Panc1 (cell line): ENCODE measurements around the gene CYP1A2. TPM values are rescaled to one million over a fixed set of nuclear protein-coding genes. Genes with fewer than 3 reads are reported as not detected.

Experiments used
- ATAC-seq: fragments of 200-7000 bp; cut with Tn5 transposase; 2 replicates; pipeline ENCODE4 v1.9.1; 2020; ENCODE audit warnings: mild to moderate bottlenecking, moderate library complexity
- BruUV-seq: library from RNA; stranded (reverse); fragments of 400-500 nt; replicated peaks from 2 replicates; lab custom pipeline; 2021; lab: Mats Ljungman, UMichigan
- CTCF ChIA-PET: fragments of 300-600 bp; sonication (Branson Sonifier 250); formaldehyde crosslinking; loops from one replicate; lab custom pipeline; 2022; ENCODE audit warnings: antibody characterized with exemption; lab: Charles Lee
- POLR2A ChIA-PET: fragments of 300-600 bp; sonication (Branson Sonifier 250); formaldehyde crosslinking; loops from one replicate; lab custom pipeline; 2022; ENCODE audit warnings: antibody characterized with exemption; lab: Charles Lee
- DNase-seq: peaks from one replicate; pipeline ENCODE4 v3.0.0-alpha.2; 2010; ENCODE audit warnings: low read depth, low spot score
- H3K27ac ChIP-seq: 2 replicates; pipeline ENCODE4 v1.5.1; 2011; ENCODE audit warnings: mild to moderate bottlenecking, low read length, inconsistent platforms
- H3K27me3 ChIP-seq: fragments of 200-500 bp; sonication (Bioruptor generic); 2 replicates; pipeline ENCODE4 v1.6.0; 2014; ENCODE audit warnings: low read length, inconsistent platforms; ENCODE audit not compliant: control insufficient read depth, insufficient read depth
- H3K36me3 ChIP-seq: fragments of 200-500 bp; sonication (Bioruptor generic); 2 replicates; pipeline ENCODE4 v1.5.1; 2014; ENCODE audit warnings: inconsistent platforms, mild to moderate bottlenecking, low read length, moderate library complexity; ENCODE audit not compliant: control insufficient read depth, insufficient read depth
- H3K4me1 ChIP-seq: 2 replicates; pipeline ENCODE4 v1.5.1; 2011; ENCODE audit warnings: inconsistent platforms, mild to moderate bottlenecking, low read length, moderate library complexity; ENCODE audit not compliant: control insufficient read depth, insufficient read depth
- H3K4me3 ChIP-seq, 2 experiments: 2 replicates each; pipeline ENCODE4 v1.5.1; 2011 to 2012; ENCODE audit warnings: low read depth in 2 of 2, low read length in 2 of 2, mild to moderate bottlenecking in 2 of 2, inconsistent platforms in 1 of 2, moderate library complexity in 1 of 2
- H3K9me3 ChIP-seq: fragments of 200-500 bp; sonication (Bioruptor generic); 2 replicates; pipeline ENCODE4 v1.5.1; 2014; ENCODE audit warnings: low read depth, mild to moderate bottlenecking, inconsistent platforms, low read length, moderate library complexity; ENCODE audit not compliant: control insufficient read depth, insufficient read depth
- CTCF ChIP-seq: fragments of 450-650 bp; IDR thresholded peaks from 2 replicates; pipeline ENCODE4 v1.5.1; 2017; ENCODE audit warnings: mild to moderate bottlenecking
- POLR2AphosphoS5 ChIP-seq: IDR thresholded peaks from 2 replicates; pipeline ENCODE4 v1.6.1; 2012; ENCODE audit warnings: mild to moderate bottlenecking, low read depth, low read length, moderate library complexity
- SIN3A ChIP-seq: IDR thresholded peaks from 2 replicates; pipeline ENCODE4 v1.6.1; 2012; ENCODE audit warnings: low read depth, mild to moderate bottlenecking, low read length, moderate library complexity, borderline replicate concordance; ENCODE audit not compliant: insufficient read depth
- TCF7L2 ChIP-seq: IDR thresholded peaks from 2 replicates; pipeline ENCODE4 v1.6.1; 2011; ENCODE audit warnings: mild to moderate bottlenecking, low read depth, low read length, inconsistent platforms
- in situ Hi-C: cut with HindIII; loops from 2 replicates; pipeline ENCODE4 v1.10.0; 2016; ENCODE audit warnings: low sequenced_read_pairs, low pct_unique_long_range_greater_than_20kb
- intact Hi-C: fragments of 100-400 bp; cut with micrococcal nuclease; formaldehyde crosslinking; loops from one replicate; pipeline ENCODE4 v1.10.0; 2022; ENCODE audit not compliant: unreplicated experiment
- total RNA-seq: library from RNA; stranded (reverse); gene quantifications from one replicate; pipeline ENCODE4 v1.2.1, GENCODE V29; 2021; ENCODE audit not compliant: unreplicated experiment
- TF ChIP-seq, protein P1 (sequence below), 2 experiments: IDR thresholded peaks; 2 replicates each; pipeline ENCODE4 v1.6.1; 2011 to 2012; ENCODE audit warnings: low read depth in 2 of 2, control low read depth in 1 of 2, low read length in 1 of 2, mild to moderate bottlenecking in 1 of 2, moderate library complexity in 1 of 2; ENCODE audit not compliant: insufficient read depth in 1 of 2

The CYP1A2 gene
- total RNA-seq, 1 experiment from 2014 or later, result not detected

- Histone ChIP-seq H3K27me3 (peaks cover 2% of the 10 kb centered on the region; the same call in 1 of the 2 replicates), H3K27ac (no peak within 1 kb of the TSS), H3K9me3 (no peaks in the 10 kb centered on the region), H3K4me1 (no peaks in the 10 kb centered on the region), H3K36me3 (no peaks in the 10 kb centered on the region), H3K4me3 (peak within 1 kb of the TSS; percentile 61 to 64)
- no TSS peak for BruUV-seq
- in situ Hi-C loops (no loop called here), intact Hi-C loops (no loop called here)
- CTCF ChIA-PET, result interaction anchor here (0.6 kb wide), 2 partner anchors 43 to 104 kb away, joined by 3 to 4 read pairs; no protein-coding TSS in a partner anchor
- DNase-seq, result no peak
- POLR2A ChIA-PET, result interaction anchor here (0.6 kb wide), 1 partner anchor 29 kb away, joined by 3 read pairs; no protein-coding TSS in a partner anchor
- peak; percentile 79 for ATAC-seq
- TF ChIP-seq CTCF, result no peak
- TF ChIP-seq, protein P1, sequence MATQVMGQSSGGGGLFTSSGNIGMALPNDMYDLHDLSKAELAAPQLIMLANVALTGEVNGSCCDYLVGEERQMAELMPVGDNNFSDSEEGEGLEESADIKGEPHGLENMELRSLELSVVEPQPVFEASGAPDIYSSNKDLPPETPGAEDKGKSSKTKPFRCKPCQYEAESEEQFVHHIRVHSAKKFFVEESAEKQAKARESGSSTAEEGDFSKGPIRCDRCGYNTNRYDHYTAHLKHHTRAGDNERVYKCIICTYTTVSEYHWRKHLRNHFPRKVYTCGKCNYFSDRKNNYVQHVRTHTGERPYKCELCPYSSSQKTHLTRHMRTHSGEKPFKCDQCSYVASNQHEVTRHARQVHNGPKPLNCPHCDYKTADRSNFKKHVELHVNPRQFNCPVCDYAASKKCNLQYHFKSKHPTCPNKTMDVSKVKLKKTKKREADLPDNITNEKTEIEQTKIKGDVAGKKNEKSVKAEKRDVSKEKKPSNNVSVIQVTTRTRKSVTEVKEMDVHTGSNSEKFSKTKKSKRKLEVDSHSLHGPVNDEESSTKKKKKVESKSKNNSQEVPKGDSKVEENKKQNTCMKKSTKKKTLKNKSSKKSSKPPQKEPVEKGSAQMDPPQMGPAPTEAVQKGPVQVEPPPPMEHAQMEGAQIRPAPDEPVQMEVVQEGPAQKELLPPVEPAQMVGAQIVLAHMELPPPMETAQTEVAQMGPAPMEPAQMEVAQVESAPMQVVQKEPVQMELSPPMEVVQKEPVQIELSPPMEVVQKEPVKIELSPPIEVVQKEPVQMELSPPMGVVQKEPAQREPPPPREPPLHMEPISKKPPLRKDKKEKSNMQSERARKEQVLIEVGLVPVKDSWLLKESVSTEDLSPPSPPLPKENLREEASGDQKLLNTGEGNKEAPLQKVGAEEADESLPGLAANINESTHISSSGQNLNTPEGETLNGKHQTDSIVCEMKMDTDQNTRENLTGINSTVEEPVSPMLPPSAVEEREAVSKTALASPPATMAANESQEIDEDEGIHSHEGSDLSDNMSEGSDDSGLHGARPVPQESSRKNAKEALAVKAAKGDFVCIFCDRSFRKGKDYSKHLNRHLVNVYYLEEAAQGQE (IDR thresholded peaks at IDR 0.05; ENCODE audit: insufficient read depth in 1 of 2, low read depth in 2 of 2, low read length in 1 of 2), result no peak
- no peak for TF ChIP-seq POLR2AphosphoS5
- no peak for TF ChIP-seq SIN3A
- TF ChIP-seq TCF7L2, result no peak
These were observed 23.3 kb upstream of the CYP1A2 start, which contains the start of gene CYP1A1 for GRCh38 chr15:74725225-74725774. CYP1A1 (minus strand) TSS chr15:74725528; CDS start chr15:74723097, 2,431 bp downstream.

GRCh38 chr15:74725845-74726773 is 22.5 kb upstream of the CYP1A2 start:
- no peak for DNase-seq
- no peaks in the 10 kb centered on the region for H3K9me3 ChIP-seq
- no peak for TF ChIP-seq POLR2AphosphoS5
- no peak for TF ChIP-seq TCF7L2
- TF ChIP-seq SIN3A, result no peak
- no peak; the same call in 1 of the 2 replicates for TF ChIP-seq CTCF
- TF ChIP-seq, protein P1 (IDR thresholded peaks at IDR 0.05; ENCODE audit: insufficient read depth in 1 of 2, low read depth in 2 of 2, low read length in 1 of 2), result no peak
- ChIA-PET POLR2A (interaction anchor here (0.5 to 0.6 kb wide), 2 partner anchors 30 to 34 kb away, joined by 3 to 5 read pairs; no protein-coding TSS in a partner anchor), CTCF (interaction anchor here (0.6 kb wide), 1 partner anchor 105 kb away, joined by 3 read pairs; no protein-coding TSS in a partner anchor)
- H3K36me3 ChIP-seq, result no peaks in the 10 kb centered on the region
- intact Hi-C loops, result no loop called here
- H3K4me1 ChIP-seq, result no peaks in the 10 kb centered on the region
- no TSS peak for BruUV-seq
- peak overlapping the region; percentile 61 to 64 for H3K4me3 ChIP-seq
- no peak overlapping the region for H3K27ac ChIP-seq
- H3K27me3 ChIP-seq, result peaks cover 2% of the 10 kb centered on the region; the same call in 1 of the 2 replicates
- in situ Hi-C loops, result no loop called here
- ATAC-seq, result peak; percentile 84
